Measurements from ENCODE around the gene SCN2B. TPM values are rescaled to one million over a fixed set of nuclear protein-coding genes. Genes with fewer than 3 reads are reported as not detected.

The SCN2B gene
- total and polyA plus RNA-seq, 2 of the 13 experiments (the other 11 are each of a cell fraction or from before 2014, with no cell fraction given) = 0.01 to 0.02 TPM

- 0 out of 2 replicates have a peak, but pooled peaks have one; percentile 36 for TF ChIP-seq ZNF710 (CRISPR knock-in tag; IDR thresholded peaks at IDR 0.05; ENCODE audit: borderline replicate concordance)
- TF ChIP-seq ELF3 (CRISPR knock-in tag; IDR thresholded peaks at IDR 0.05) = peak; percentile 34; the same call in 1 of the 2 replicates
- TF ChIP-seq TFDP2 (CRISPR knock-in tag; IDR thresholded peaks at IDR 0.05) = 0 out of 2 replicates have a peak, but pooled peaks have one; percentile 34
- 0 out of 2 replicates have a peak, but pooled peaks have one; percentile 12 for TF ChIP-seq CEBPG (CRISPR knock-in tag; IDR thresholded peaks at IDR 0.05)
- peak; percentile 45; the same call in 1 of the 2 replicates for TF ChIP-seq TARDBP (CRISPR knock-in tag; IDR thresholded peaks at IDR 0.05)
- peak; percentile 21; the same call in 1 of the 2 replicates for TF ChIP-seq PRDM10 (CRISPR knock-in tag; IDR thresholded peaks at IDR 0.05; ENCODE audit: low read depth)
- peak; percentile 90 for TF ChIP-seq RAD21 (CRISPR knock-in tag; IDR thresholded peaks at IDR 0.05)
- peak; percentile 40; the same call in 1 of the 2 replicates for TF ChIP-seq HOXA3 (CRISPR knock-in tag; IDR thresholded peaks at IDR 0.05)
- peak; percentile 54; the same call in 1 of the 2 replicates for TF ChIP-seq POGZ (CRISPR knock-in tag; IDR thresholded peaks at IDR 0.05)
- TF ChIP-seq ZNF362 (CRISPR knock-in tag; IDR thresholded peaks at IDR 0.05; ENCODE audit: borderline replicate concordance) = peak; percentile 65
- 0 out of 2 replicates have a peak, but pooled peaks have one; percentile 35 for TF ChIP-seq ZNF317 (CRISPR knock-in tag; IDR thresholded peaks at IDR 0.05)
- TF ChIP-seq RXRB (CRISPR knock-in tag; IDR thresholded peaks at IDR 0.05; ENCODE audit: borderline replicate concordance) = peak; percentile 47; the same call in 1 of the 2 replicates
- TF ChIP-seq KDM2A (CRISPR knock-in tag; IDR thresholded peaks at IDR 0.05; ENCODE audit: borderline replicate concordance, low read depth) = peak; percentile 75
- no peak for TF ChIP-seq NR2F6 (IDR thresholded peaks at IDR 0.05)
- TF ChIP-seq NR2F6 (CRISPR knock-in tag; IDR thresholded peaks at IDR 0.05) = 0 out of 2 replicates have a peak, but pooled peaks have one; percentile 30
- peak; percentile 55; the same call in 1 of the 2 replicates for TF ChIP-seq CBX5 (CRISPR knock-in tag; IDR thresholded peaks at IDR 0.05; ENCODE audit: borderline replicate concordance)
- TF ChIP-seq FOXO1 (CRISPR knock-in tag; IDR thresholded peaks at IDR 0.05) = peak; percentile 37; the same call in 1 of the 2 replicates
- TF ChIP-seq ZNF639 (CRISPR knock-in tag; conservative IDR thresholded peaks at IDR 0.05) = no peak
- TF ChIP-seq PITX1 (CRISPR knock-in tag; IDR thresholded peaks at IDR 0.05) = peak; percentile 42; the same call in 1 of the 2 replicates
- no peak for TF ChIP-seq ZBTB43 (CRISPR knock-in tag; conservative IDR thresholded peaks at IDR 0.05)
Observed at GRCh38 chr11:118198370-118198769, 21.9 kb upstream of the SCN2B start (continued).
